ENCODE results near the gene FITM2.

DNA sequence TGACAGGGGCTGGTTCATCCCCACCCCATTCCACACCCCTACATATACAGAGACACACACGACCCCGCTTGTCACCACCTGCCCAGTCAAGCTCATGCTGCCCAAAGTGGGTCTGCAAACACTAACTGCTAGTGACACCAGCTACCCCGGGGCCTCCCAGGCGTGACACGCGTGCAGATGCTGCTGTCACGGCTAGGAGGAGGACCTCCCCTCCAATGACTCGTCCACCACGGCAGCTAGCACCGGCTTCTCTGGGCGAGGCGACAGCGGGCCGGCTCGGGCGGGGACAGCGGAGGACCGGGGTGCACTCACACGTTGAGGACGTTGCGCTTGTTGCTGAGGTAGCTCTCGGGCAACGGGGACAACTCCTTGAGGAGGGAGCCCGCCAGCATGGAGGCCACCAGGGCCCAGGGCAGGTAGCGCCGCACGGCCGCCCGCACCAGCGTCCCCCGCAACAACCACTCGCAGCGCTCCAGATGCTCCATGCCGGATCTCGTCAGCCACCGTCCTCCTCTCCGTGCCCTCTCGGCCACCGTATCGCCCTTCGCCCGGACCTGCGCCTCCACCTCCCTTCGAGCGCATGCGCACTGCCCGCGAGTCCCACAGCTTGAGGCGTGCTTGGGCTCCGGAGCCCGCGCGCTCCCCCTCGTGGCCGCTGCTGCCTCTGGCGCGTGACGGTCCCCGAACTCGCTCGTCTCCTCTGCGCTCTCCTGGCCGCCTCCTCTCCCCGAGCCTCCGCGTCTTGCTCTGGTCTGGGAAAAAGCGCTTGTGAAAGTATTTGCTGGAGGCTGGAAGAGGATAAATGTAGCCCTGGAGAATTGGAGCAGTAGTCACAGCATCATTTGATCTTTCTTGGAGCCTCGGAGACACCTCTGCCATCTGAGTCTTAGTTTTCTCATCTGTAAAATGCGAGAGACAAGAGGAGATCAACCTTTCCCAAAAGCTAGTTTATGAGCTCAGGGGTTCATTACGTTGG, at the start of gene FITM2:
- TF ChIP-seq, protein P1, sequence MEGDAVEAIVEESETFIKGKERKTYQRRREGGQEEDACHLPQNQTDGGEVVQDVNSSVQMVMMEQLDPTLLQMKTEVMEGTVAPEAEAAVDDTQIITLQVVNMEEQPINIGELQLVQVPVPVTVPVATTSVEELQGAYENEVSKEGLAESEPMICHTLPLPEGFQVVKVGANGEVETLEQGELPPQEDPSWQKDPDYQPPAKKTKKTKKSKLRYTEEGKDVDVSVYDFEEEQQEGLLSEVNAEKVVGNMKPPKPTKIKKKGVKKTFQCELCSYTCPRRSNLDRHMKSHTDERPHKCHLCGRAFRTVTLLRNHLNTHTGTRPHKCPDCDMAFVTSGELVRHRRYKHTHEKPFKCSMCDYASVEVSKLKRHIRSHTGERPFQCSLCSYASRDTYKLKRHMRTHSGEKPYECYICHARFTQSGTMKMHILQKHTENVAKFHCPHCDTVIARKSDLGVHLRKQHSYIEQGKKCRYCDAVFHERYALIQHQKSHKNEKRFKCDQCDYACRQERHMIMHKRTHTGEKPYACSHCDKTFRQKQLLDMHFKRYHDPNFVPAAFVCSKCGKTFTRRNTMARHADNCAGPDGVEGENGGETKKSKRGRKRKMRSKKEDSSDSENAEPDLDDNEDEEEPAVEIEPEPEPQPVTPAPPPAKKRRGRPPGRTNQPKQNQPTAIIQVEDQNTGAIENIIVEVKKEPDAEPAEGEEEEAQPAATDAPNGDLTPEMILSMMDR (IDR thresholded peaks at IDR 0.05; ENCODE audit: low read depth, low read length, poor library complexity, severe bottlenecking), result peak; percentile 93
- no peak for TF ChIP-seq EZH2phosphoT487 (IDR thresholded peaks at IDR 0.05; ENCODE audit: borderline replicate concordance, low read length)

All from DOHH2 (cell line).